ENCODE measurements around the gene BRME1.
A peak's percentile ranks its signal among the peaks of the same experiment; 100 is the strongest.

Gene BRME1

GRCh38 chr19:13905634-13906520 is at the start of gene BRME1, which contains the start of gene CC2D1A:
Gene BRME1, minus strand, starts transcription at chr19:13906117. Its CDS starts 1,225 bp downstream, at chr19:13904892.
Gene CC2D1A, plus strand, starts transcription at chr19:13906201. Its CDS starts 241 bp downstream, at chr19:13906442.
- FAIRE-seq (peak; percentile 89), DNase-seq (ENCODE audit: insufficient read length, low spot score) (peak; percentile 98)

GRCh38 chr19:13954185-13954584 is 48.3 kb upstream of the BRME1 start:
- FAIRE-seq (no peak), DNase-seq (ENCODE audit: insufficient read length, low spot score) (no peak)

GRCh38 chr19:13952931-13953531 is 47.1 kb upstream of the BRME1 start:
- DNase-seq (ENCODE audit: insufficient read length, low spot score) (no peak), FAIRE-seq (no peak)

GRCh38 chr19:13952154-13952930 is 46.4 kb upstream of the BRME1 start, which contains the start of gene DCAF15:
Gene DCAF15, plus strand, starts transcription at chr19:13952509. Its CDS starts 4 bp downstream, at chr19:13952513.
- DNase-seq (ENCODE audit: insufficient read length, low spot score) (peak; percentile 100), FAIRE-seq (peak; percentile 99)

- FAIRE-seq (no peak), DNase-seq (ENCODE audit: insufficient read length, low spot score) (no peak)
Measured at GRCh38 chr19:13951799-13952153, 45.9 kb upstream of the BRME1 start.

GRCh38 chr19:13951043-13951442 is 45.1 kb upstream of the BRME1 start:
- FAIRE-seq (no peak), DNase-seq (ENCODE audit: insufficient read length, low spot score) (no peak)

GRCh38 chr19:13946414-13946813 is 40.5 kb upstream of the BRME1 start:
- DNase-seq (ENCODE audit: insufficient read length, low spot score), result no peak
- no peak for FAIRE-seq

GRCh38 chr19:13942023-13942684 is 36.2 kb upstream of the BRME1 start:
- no peak for FAIRE-seq
- DNase-seq (ENCODE audit: insufficient read length, low spot score), result no peak

- no peak for FAIRE-seq
- DNase-seq (ENCODE audit: insufficient read length, low spot score), result no peak
Measured at GRCh38 chr19:13938301-13939064, 32.6 kb upstream of the BRME1 start, which contains the start of gene PODNL1. Gene PODNL1, minus strand, starts transcription at chr19:13938417. Its CDS starts 236 bp downstream, at chr19:13938181.

- DNase-seq (ENCODE audit: insufficient read length, low spot score), result no peak
- FAIRE-seq, result no peak
Measured at GRCh38 chr19:13937479-13938300, 31.8 kb upstream of the BRME1 start.

GRCh38 chr19:13935765-13936510 is 30.0 kb upstream of the BRME1 start:
- DNase-seq (ENCODE audit: insufficient read length, low spot score), result no peak
- no peak for FAIRE-seq

GRCh38 chr19:13934785-13935109 is 28.8 kb upstream of the BRME1 start:
- no peak for DNase-seq (ENCODE audit: insufficient read length, low spot score)
- peak; percentile 97 for FAIRE-seq

- FAIRE-seq (no peak), DNase-seq (ENCODE audit: insufficient read length, low spot score) (no peak)
Measured at GRCh38 chr19:13932911-13933393, 27.0 kb upstream of the BRME1 start.

- DNase-seq (ENCODE audit: insufficient read length, low spot score), result no peak
- no peak for FAIRE-seq
Measured at GRCh38 chr19:13932149-13932637, 26.3 kb upstream of the BRME1 start.

GRCh38 chr19:13931391-13932148 is 25.7 kb upstream of the BRME1 start:
- FAIRE-seq (no peak), DNase-seq (ENCODE audit: insufficient read length, low spot score) (no peak)

GRCh38 chr19:13930402-13930801 is 24.5 kb upstream of the BRME1 start:
- DNase-seq (ENCODE audit: insufficient read length, low spot score) (no peak), FAIRE-seq (no peak)

- no peak for FAIRE-seq
- DNase-seq (ENCODE audit: insufficient read length, low spot score), result no peak
Measured at GRCh38 chr19:13929956-13930355, 24.0 kb upstream of the BRME1 start.

Measured in HTR-8/SVneo (cell line).